ENCODE data around the gene PRMT3. TPM values are rescaled to one million over a fixed set of nuclear protein-coding genes. Genes with fewer than 3 reads are reported as not detected.
"Not testable (repeated sequence)": the region's sequence is repeated elsewhere in the genome, so short reads cannot be mapped to it uniquely, and the experiment has no call there.

Gene PRMT3
- total RNA-seq, 1 experiment from 2014 or later = 23.6 TPM

DNA sequence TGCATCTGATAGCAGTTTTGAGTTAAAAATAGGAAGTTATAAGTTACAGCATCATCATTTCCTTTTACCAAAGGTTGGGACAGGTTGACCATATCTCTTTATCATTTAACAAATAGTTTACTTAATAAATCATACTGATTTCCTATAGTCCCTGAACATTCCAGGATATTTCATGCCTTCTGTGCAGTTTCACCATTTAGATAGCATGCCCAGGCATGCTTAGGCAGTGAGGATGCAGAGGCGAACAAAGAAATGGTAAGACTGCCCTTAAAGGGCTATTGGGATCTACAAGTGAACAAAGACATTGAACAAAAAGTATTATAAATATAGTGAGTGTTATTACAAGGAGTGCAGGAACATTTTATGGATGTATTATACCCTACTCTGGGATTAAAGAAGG lies 96.4 kb downstream of the PRMT3 start:
- no peaks in the 10 kb centered on the region for H3K4me1 ChIP-seq (replicated peaks; ENCODE audit: insufficient read depth)
- H3K36me3 ChIP-seq (ENCODE audit: low read depth) = no peaks in the 10 kb centered on the region
- H3K27me3 ChIP-seq (ENCODE audit: insufficient read depth, low read depth) = no peaks in the 10 kb centered on the region
- no peak for DNase-seq
- H2AFZ ChIP-seq = no peak overlapping the region
- H4K20me1 ChIP-seq (ENCODE audit: insufficient read depth) = no peaks in the 10 kb centered on the region
- H3K27ac ChIP-seq = no peak overlapping the region
- H3K9me3 ChIP-seq (ENCODE audit: insufficient read depth, low read depth) = no peaks in the 10 kb centered on the region
- no peak overlapping the region for H3K4me2 ChIP-seq
- no TSS peak for BruUV-seq (replicated peaks)
- H3K9me2 ChIP-seq (ENCODE audit: insufficient read depth) = no peaks in the 10 kb centered on the region; the same call in 1 of the 2 replicates
- TF ChIP-seq EZH2 (IDR thresholded peaks at IDR 0.05; ENCODE audit: low read depth) (no peak), CTCF (conservative IDR thresholded peaks at IDR 0.05) (no peak)
- no peak overlapping the region for H3K4me3 ChIP-seq
- intact Hi-C loops (cut with micrococcal nuclease; ENCODE audit: unreplicated experiment) = no loop called here
- ChIA-PET CTCF (no interaction called here), POLR2A (ENCODE audit: unreplicated experiment) (no interaction called here)
- no peaks in the 10 kb centered on the region for H3K79me2 ChIP-seq (ENCODE audit: low read depth)
- no peaks in the 10 kb centered on the region for H3F3A ChIP-seq (ENCODE audit: insufficient read depth, low read depth)

DNA sequence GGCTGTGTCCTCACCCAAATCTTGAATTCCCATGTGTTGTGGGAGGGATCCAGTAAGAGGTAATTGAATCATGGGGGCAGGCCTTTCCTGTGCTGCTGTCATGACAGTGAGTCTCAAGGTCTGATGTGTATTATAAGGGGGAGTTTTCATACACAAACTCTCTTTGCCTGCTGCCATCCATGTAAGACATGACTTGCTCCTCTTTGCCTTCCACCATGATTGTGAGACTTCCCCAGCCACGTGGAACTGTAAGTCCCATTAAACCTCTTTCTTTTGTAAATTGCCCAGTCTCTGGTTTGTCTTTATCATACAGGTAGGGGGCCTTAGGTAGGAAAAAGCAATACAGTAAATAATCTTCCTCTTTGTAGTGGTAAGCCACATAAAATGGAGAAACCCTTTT lies 96.9 kb downstream of the PRMT3 start:
- CTCF ChIA-PET; H3K4me1 ChIP-seq (replicated peaks; ENCODE audit: insufficient read depth); H3K79me2 ChIP-seq (ENCODE audit: low read depth); BruUV-seq (replicated peaks); H3F3A ChIP-seq (ENCODE audit: insufficient read depth, low read depth); H3K9me3 ChIP-seq (ENCODE audit: insufficient read depth, low read depth); H3K27me3 ChIP-seq (ENCODE audit: insufficient read depth, low read depth); H3K4me3 ChIP-seq; intact Hi-C loops (cut with micrococcal nuclease; ENCODE audit: unreplicated experiment); H3K4me2 ChIP-seq; H3K36me3 ChIP-seq (ENCODE audit: low read depth); DNase-seq; H2AFZ ChIP-seq; H3K27ac ChIP-seq; H3K9me2 ChIP-seq (ENCODE audit: insufficient read depth); POLR2A ChIA-PET (ENCODE audit: unreplicated experiment); H4K20me1 ChIP-seq (ENCODE audit: insufficient read depth): not testable (repeated sequence)

DNA sequence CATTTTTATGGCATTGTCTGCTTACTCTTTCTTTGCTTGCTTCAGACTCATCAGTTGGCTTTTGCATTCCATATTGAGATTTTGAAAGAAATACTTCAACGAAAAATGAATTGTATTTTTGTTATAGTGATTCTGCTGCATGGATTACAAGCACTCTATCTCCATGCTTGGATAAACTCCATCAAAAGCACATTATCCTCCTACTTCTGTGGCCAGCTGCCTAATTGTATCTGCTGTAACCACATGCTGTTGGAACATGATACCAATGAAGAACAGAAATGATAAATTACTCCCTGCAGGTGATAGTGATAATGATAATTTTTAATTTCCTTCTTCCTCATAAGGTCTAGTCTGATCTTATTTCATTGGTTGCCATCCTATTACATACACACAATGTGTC lies 100.8 kb downstream of the PRMT3 start:
- no peak for TF ChIP-seq CTCF (conservative IDR thresholded peaks at IDR 0.05)
- no peak for TF ChIP-seq EZH2 (IDR thresholded peaks at IDR 0.05; ENCODE audit: low read depth)
- BruUV-seq (replicated peaks) = no TSS peak
- POLR2A ChIA-PET (ENCODE audit: unreplicated experiment) = no interaction called here
- no peak overlapping the region for H3K4me3 ChIP-seq
- no peak overlapping the region for H2AFZ ChIP-seq
- no peaks in the 10 kb centered on the region for H3K4me1 ChIP-seq (replicated peaks; ENCODE audit: insufficient read depth)
- no peaks in the 10 kb centered on the region for H3K36me3 ChIP-seq (ENCODE audit: low read depth)
- H3K4me2 ChIP-seq = no peak overlapping the region
- intact Hi-C loops (cut with micrococcal nuclease; ENCODE audit: unreplicated experiment) = no loop called here
- peaks cover 4% of the 10 kb centered on the region; the same call in 1 of the 2 replicates for H4K20me1 ChIP-seq (ENCODE audit: insufficient read depth)
- CTCF ChIA-PET = no interaction called here
- H3K9me2 ChIP-seq (ENCODE audit: insufficient read depth) = no peaks in the 10 kb centered on the region; the same call in 1 of the 2 replicates
- no peak for DNase-seq
- H3K27me3 ChIP-seq (ENCODE audit: insufficient read depth, low read depth) = no peaks in the 10 kb centered on the region
- H3K9me3 ChIP-seq (ENCODE audit: insufficient read depth, low read depth) = no peaks in the 10 kb centered on the region
- no peaks in the 10 kb centered on the region for H3F3A ChIP-seq (ENCODE audit: insufficient read depth, low read depth)
- H3K79me2 ChIP-seq (ENCODE audit: low read depth) = no peaks in the 10 kb centered on the region
- H3K27ac ChIP-seq = no peak overlapping the region

GRCh38 chr11:20489948-20490347 lies 102.4 kb downstream of the PRMT3 start:
- Histone ChIP-seq H4K20me1 (ENCODE audit: insufficient read depth) (peaks cover 5% of the 10 kb centered on the region; the same call in 1 of the 2 replicates), H3K9me3 (ENCODE audit: insufficient read depth, low read depth) (no peaks in the 10 kb centered on the region), H3K4me3 (no peak overlapping the region), H3K79me2 (ENCODE audit: low read depth) (no peaks in the 10 kb centered on the region), H3F3A (ENCODE audit: insufficient read depth, low read depth) (no peaks in the 10 kb centered on the region), H3K27me3 (ENCODE audit: insufficient read depth, low read depth) (no peaks in the 10 kb centered on the region), H3K4me1 (replicated peaks; ENCODE audit: insufficient read depth) (no peaks in the 10 kb centered on the region), H3K36me3 (ENCODE audit: low read depth) (no peaks in the 10 kb centered on the region), H2AFZ (no peak overlapping the region), H3K9me2 (ENCODE audit: insufficient read depth) (no peaks in the 10 kb centered on the region; the same call in 1 of the 2 replicates), H3K27ac (no peak overlapping the region), H3K4me2 (no peak overlapping the region)
- TF ChIP-seq CTCF (conservative IDR thresholded peaks at IDR 0.05) = no peak
- POLR2A ChIA-PET (ENCODE audit: unreplicated experiment) = no interaction called here
- no TSS peak for BruUV-seq (replicated peaks)
- intact Hi-C loops (cut with micrococcal nuclease; ENCODE audit: unreplicated experiment) = no loop called here
- CTCF ChIA-PET = no interaction called here
- DNase-seq = no peak

All from PC-9 (cell line).